HG03135 (cell line): ENCODE measurements around the gene TGM1.
A peak's percentile ranks its signal among the peaks of the same experiment; 100 is the strongest.

Experiments
- ATAC-seq: cut with Tn5 transposase; IDR thresholded peaks from one replicate; pipeline ENCODE4 v1.9.1; 2021; ENCODE audit warnings: mild to moderate bottlenecking, moderate library complexity; ENCODE audit not compliant: unreplicated experiment

TGM1 gene

DNA sequence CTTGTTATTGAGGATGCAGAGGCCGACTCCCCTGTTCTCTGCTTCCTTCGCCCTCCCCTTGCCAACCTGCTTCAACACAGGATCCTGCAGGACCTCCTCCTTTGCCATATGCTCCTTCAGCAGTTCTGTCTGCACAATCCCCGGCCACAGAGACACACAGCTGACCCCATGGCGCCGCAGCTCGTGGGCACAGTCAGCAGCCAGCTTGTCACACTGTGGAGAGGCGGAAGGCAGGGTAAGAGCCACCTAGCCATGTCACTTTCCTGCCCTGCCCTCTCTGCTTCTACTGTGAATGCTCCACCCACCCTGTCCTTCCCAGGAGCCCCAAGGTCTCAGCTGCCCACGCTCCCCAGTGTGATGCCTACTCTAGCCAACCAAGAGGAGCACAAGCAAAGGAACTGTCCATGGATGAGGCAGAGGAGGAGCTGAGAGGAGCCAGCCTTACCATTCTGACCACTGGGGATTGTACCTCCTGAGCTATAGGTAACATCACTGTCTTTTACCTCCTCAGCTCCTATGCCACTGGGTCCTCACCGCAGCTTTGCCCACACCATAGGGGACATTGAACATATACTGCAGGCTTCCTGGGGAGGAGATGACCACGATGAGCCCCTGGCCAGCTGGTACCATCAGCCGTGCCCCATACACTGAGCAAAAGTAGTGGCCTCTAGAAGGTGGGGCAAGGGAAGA lies 29.3 kb upstream of the TGM1 start:
- no peak for ATAC-seq

DNA sequence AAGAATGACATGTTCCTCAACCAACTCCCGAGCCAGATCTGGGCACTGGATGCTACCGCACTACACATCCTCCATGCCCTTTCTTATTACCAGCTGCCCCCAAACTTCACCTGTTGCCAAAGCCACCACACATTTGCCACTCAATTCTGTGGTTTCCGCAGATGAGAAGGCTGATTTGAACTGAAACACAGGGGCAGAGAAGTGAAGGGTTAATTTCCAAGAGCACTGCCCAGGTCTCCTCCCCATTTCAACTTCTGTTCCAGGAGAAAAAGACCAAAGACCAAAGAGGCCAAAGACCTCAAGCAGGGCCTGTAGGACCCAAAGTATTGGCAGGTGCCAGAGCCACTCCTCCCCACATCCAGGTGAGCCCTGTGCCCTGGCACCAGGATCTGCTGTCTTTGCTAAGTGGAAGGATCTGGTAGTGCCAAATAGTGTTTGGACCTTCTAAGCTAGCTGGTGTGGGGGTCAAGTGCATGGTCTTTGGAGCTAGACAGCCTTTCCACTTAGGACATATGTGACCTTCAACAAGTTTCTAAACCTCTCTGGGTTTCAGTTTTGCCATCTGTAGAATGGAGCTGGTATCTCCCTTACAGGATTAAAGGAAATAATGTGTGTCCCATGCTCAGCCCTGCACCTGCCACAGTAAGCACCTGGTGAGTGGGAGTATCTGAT lies 28.6 kb upstream of the TGM1 start:
- no peak for ATAC-seq

DNA sequence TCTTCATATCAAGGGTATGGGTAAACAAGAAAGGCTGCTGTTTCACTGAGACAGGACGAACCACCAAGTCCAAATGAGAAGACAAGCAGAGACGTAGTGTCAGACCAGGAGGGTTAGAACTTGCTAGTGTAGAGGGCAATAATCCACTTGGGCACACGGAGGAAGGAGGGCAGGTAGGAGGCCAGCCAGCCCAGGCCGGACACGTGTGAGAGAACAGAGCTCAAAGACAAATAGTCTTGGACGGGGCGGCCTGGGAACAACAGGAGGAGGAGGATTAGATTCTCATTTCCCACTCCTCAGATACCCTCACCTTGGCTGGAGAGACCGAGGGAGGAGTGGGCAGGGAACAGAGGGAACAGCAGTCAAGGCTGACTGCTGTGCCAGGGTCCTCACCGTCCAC lies 27.8 kb upstream of the TGM1 start:
- no peak for ATAC-seq

DNA sequence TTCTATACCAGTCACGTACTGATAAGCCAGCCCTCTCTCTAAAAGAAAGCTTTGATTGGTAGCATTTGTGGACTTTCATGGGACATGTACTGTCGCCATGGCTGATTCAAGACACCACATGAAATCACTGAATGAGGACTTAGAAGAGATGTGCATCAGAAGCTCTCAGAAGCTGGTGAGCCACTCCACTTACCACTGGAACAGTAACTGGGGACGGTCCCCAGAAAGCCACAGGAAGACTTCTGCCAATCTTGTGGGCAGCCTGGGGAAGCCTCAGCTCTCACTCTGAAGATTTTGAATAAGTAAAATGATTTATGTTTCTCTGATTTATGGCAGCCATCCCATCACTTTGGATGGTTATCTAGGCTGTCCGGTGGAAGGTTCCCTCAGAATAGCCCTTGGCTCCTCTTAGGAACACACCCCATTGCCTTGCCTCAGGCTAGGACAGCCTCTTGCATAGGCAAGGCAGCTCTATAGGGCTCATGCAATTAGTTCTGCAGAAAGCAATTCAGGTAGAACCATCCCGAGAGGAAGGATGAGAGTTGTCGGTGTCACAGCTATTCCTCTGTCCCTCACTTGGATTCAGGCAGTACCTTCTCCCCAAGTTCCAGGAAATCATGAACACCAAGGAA lies 26.8 kb upstream of the TGM1 start:
- peak; percentile 65 for ATAC-seq

DNA sequence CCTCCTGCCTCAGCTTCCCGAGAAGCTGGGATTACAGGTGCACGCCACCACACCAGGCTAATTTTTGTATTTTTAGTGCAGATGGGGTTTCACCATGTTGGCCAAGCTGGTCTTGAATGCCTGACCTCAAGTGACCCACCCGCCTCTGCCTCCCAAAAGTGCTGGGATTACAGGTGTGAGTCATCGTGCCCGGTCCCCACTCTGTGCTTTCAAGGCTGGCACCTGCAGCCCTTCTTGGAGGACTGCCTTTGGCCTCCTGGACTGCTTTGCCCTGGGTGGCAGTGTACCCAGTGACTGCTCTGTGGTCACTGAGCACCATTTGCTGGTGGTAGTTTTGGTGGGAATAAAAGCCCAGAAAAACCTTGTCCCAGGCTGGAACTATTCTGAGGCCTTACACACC lies 24.0 kb upstream of the TGM1 start:
- no peak for ATAC-seq

DNA sequence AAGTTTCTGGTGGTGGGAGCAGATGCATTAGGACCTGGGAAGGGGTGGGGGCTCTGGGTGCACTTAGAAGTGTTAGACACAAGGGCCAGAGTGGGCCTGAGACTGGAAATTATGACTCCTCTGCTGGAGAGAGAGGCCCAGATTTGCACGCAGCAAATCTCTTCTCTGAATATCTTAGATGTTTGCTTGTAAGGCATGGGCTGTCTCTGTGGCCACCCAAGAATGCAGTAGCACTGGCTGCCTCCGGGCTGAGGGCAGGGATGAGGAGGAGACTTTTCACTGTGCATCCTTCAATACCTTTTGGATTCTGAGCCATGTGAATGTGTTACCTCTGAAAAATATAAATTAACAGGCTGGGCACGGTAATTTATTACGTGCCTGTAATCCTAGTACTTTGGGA lies 22.4 kb upstream of the TGM1 start:
- no peak for ATAC-seq

DNA sequence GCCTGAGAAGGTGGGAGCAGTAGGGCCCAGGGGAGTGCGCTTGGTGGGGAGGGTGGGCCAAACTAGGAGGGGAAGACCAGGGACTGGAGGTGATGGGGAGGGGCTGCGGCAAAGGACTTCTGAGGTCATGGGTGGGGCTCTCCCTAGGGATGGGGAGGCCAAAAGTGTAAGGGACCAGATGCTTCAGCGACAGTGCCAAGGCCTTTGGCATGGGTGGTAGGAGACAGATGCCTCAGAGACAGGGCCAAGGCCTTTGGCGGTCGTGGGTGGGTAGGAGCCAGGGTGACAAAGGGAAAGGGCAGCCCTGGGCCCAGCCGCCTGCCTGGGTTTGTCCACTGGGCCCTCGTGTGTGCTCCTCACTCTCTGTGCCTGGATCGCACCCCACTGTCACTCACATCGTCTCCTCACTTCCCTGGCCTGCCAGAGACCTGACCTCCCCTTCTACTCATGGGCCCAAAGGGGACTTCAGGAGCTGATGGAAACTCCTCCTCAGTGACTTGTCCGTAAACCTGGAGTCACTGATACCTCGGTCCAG lies 21.6 kb upstream of the TGM1 start:
- ATAC-seq: no peak

DNA sequence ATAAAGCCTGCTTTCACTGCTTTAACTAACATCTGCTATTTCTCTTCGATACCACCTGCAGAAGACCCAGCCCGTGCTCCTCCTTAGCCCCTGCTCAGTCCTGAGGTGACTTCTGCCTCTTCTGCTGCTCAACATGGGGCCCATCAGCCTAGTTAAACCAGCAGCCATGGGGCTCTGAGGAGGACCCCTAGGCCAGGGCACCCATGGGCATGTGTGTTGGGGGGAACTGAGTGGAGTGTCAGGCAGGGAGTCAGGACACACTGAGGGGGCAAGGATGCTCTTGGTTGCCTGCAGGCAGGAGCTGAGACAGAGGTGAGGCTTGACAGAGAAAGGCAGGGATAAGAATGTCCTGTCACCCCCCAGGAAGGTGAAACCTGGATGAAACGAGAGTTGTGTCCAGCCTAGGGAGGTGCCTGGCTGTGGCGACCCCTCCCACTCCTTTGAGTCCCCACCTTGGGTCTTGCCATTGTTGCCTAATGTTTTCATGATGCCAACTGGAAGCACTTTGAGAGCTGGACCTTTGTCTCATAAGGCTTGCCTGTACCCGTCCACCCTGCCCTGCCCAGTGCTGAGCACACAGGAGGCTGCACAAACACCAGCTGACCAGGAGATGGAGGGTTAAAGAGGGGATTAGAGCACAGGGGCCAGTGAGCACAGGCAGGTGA lies 21.0 kb upstream of the TGM1 start:
- no peak for ATAC-seq

DNA sequence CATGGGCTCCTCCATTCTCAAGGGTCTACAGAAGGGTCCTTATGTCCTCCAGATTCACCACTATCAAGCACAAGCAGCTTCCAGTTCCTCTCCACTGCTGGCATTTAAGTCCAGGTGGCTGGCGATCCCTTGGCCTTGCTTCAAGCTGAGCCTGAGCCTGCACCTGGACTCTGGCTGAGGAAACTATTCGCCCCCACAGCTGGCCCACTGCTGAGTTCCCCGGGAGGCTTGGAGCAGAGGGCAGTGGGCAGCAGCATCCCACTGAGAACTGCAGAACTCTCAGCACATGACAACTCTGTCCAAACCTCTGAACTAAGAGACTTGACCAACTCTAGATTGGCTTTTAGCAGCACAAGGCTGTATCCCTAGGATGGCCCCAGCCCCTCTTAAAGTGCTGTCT lies 19.8 kb upstream of the TGM1 start:
- ATAC-seq: no peak

DNA sequence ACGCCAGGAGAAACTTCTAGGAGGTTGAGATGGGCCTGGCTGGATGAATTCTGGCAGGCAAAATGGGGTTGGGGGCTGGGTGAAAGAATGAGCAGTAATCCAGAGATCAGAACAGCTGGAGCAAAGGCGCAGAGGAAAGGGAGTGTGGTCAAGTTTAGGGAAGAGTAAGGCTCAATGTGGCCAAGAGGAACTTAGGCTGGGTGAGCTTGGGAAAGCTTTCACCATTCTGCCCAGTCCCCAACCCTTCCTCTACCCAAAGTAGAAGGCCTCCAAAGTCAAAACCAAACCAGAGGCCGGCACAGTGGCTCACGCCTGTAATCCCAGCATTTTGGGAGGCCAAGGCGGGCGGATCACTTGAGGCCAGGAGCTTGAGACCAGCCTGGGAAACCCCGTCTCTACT lies 18.7 kb upstream of the TGM1 start:
- ATAC-seq: no peak

DNA sequence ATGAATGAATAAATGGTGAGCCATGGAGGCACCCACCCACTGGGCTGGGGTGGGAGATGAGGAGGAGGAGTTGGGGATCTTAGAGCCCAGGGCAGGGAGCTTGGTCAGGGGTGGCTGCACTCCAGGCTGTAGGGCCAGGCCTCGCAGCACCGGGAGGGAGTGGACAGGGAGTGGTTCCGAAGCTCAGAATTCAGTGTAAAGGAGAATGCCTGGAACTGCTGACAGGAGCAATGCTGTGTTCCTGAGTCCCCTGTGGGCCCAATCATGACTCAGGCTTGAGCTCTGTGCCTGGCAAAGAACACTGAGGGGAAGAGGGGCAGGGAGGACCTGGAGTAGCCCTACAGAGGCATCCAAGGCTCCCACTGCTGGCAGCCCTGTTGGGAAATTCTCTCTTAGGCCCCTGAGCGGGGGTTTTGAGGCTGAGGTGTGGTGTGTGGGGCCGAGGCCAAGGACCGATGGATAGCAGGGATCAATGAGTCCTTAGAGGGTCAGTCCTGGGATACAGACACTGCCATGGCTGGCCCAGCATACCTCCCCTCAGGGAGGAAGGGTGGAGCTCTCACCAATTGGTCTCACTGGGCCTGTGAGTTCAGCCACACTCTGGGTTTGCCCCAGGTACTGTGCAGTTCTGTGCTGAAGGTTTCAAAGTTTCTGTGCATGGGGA lies 18.0 kb upstream of the TGM1 start:
- ATAC-seq: no peak

DNA sequence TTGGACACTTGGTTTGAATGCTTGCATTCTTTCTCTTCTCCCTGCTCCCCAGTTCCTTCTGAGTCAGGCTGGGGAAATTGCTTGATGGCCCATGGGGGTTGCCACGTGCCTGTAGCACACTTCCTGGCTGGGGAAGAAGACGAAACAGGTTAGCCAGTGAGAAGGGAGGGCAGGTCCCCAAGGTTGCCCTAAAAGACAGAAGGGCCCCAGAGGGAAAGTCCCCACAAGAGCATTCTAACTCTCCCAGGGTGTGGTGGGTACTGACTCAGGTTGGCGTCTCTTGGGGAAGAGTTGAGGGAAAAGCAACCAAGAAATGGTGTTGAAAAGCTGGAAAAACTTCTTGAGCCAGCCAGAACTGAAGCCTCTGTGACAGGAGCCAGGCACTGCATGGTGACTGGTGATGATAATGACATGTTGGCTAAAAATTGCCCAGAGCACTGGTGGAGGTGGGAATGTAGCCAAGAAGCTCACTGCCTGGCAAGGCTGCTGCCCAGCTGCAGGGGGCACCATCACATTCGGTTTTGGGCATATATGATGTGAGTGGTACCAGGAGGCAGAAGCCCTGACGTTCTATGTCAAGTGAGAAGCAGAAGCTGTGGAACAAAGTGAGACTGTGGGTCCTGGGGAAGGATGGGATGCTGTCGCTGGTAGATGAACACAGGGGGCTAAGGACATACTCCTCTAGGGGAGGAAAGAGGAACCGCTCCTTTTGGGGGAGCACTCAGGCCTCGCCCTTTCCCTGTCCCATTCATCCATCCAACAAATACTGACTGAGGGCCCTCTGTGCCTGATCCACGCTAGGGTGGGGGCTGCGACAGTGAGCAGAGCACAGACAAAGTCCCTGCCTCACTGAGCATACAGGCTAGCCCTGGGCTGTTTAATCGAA lies 16.6 kb upstream of the TGM1 start:
- ATAC-seq: no peak

DNA sequence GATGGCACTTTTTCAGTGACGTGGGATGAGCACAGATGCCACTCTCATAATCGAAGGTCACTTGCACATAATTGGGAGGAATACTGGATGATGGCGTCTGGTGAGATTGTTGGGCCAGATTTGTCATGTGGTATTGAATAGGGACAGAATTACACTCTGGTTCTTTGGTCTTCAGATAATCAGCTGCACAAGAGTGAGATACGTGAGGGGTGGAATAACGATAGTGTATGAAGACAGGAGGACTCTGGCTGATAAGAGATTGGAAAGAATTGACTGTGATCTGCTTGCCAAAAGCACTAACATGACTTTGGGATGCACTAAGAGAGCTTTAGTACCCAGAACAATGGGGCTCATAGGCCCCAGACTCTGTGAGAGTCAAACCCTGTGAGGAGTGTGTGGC lies 15.4 kb upstream of the TGM1 start:
- ATAC-seq: no peak

DNA sequence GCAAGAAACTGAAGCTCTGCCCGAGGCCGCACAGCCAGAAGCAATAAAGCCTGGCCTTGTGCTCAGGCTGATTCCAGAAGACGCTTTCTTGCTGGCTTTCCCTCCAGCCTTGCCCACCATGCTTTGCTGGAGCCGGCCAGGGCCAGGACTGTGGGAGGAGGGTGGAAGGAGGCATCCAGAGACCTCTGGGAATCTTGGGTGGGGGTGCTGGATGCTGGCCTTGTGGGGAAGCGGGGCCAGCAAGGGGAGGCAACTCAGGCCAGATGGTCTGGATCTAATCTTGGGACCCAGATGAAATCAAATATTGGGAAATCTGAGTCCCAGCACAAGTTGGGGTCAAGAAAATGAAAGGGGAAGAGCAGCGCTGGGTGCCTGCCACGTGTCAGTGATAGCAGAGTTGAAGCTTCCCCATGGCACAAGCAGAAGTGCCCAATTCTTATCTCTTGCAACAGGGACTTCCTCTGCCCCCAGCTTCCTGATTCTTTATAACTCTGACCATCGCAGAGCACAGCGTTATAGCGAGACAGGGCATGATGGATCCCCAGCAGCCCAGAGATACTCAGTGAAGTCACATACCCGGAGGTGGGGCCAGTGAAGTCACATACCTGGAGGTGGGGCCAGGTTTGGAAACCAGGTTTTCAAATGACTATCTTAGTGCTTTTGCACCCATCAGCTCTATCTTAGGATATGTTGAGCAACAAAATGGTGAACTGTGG lies 14.8 kb upstream of the TGM1 start:
- no peak for ATAC-seq

DNA sequence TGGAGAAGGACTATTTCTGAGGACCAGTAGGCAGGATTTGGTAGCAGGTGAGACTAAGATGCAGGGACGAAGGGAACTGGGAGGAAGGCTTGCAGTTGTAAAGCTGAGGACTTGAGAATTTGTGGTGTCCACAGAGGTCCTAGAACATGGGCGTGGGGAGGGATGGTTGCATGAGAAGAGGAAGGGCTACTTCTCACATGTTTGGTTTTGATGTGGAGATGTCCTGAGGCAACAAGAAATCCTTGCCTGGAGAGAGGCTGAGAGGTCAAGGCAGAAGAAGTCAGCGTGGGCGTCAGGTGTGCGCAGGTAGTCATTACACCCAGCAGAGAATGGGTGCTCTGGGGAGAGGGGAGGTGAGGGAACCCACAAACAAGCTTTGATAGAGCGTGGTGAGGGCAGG lies 14.1 kb upstream of the TGM1 start:
- ATAC-seq: no peak

DNA sequence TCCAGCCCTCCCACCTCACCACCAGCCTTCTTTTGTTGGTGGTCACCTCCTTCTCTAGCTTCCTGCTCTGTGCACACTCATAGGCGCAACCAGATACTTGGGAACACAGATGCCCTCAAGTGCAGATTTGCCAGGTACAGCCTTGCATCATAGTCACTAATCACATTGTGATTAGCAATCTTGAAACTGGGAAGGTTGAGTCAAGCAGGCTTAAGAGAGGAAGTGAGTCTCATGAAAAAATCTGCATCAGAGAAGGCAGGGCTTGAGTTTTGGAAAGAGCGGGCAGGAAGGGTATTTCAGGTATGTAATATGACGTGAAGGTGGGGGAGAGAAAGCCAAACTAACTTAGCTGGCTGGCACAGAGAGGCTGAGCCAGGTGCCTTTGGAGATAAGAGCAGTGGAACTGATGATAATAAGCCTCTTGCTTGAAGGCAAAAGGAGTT lies 11.1 kb upstream of the TGM1 start:
- no peak for ATAC-seq

DNA sequence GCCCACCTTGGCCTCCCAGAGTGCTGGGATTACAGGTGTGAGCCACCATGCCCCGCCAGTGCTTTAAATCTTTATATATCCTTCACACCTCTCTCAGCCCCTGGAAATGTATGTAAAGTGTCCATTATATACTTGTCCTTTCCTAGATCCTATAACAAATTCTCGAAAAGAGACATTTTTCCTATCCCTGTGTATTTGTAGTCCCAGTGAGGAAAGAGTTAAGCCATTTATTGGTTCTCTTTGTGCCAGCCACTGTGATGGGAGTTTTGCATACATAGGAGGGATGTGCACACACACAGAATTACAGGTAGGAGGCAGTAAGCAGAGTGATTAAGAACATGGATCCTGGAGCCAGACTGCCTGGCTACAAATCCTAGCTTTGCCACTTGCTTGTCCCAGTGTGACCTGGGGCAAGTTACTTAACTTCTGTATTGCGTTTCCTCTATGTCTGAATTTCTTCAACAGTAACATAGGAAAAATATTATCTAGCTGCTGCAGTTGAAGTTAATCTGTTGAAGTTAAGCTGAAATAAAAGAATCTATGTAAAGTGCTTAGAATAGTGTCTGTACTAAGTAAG lies 10.5 kb upstream of the TGM1 start:
- ATAC-seq: no peak

DNA sequence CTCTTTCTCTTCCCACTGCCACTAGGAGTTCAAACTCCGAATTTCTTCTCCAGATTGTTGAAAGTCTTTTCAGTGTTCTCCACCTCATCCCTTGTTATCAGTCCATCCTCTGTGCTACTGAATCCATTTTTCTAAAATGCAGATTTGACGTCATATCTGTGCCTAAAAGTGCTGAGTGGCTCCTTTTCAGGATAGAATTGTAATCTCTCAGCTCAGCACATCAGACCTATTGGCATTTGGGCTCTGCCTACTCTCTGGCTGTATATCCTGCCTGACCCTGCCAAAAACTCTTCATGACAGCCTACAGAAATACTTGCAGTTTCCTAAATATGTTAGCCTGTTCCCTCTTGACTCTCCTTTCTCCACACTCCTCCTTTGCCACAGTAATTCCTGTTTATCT lies 9.5 kb upstream of the TGM1 start:
- ATAC-seq: no peak

DNA sequence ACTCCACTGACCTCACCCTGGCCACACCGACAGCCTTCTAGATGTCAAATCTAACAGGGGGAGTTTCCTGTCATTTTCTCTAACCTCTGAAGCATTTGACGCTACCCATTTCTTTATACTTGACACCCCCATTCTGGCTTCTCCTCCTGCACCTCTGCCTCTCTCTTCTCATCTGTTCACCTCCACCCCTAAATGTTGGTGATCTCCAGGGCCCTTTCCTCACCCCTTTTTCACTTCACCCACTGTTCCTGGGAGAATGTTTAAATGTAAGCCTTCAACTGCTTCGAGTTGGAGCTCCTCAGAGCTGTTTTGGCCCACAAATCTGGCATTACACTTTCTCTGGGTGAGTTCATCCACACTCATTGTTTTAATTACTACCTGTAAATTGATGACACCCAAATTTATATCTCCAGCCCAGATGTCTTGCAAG lies 8.9 kb upstream of the TGM1 start:
- no peak for ATAC-seq
